ENCODE measurements around the gene NOX5.

GRCh38 chr15:68987676-68988075, 26.8 kb upstream of the NOX5 start:
- TF ChIP-seq POLR2A (IDR thresholded peaks at IDR 0.05), result no peak
- TF ChIP-seq, protein P1, sequence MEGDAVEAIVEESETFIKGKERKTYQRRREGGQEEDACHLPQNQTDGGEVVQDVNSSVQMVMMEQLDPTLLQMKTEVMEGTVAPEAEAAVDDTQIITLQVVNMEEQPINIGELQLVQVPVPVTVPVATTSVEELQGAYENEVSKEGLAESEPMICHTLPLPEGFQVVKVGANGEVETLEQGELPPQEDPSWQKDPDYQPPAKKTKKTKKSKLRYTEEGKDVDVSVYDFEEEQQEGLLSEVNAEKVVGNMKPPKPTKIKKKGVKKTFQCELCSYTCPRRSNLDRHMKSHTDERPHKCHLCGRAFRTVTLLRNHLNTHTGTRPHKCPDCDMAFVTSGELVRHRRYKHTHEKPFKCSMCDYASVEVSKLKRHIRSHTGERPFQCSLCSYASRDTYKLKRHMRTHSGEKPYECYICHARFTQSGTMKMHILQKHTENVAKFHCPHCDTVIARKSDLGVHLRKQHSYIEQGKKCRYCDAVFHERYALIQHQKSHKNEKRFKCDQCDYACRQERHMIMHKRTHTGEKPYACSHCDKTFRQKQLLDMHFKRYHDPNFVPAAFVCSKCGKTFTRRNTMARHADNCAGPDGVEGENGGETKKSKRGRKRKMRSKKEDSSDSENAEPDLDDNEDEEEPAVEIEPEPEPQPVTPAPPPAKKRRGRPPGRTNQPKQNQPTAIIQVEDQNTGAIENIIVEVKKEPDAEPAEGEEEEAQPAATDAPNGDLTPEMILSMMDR (IDR thresholded peaks at IDR 0.05), result no peak

Measured in esophagus squamous epithelium (tissue), 4 donors.